A549 (cell line): ENCODE data around the gene UQCC3. TPM values are rescaled to one million over a fixed set of nuclear protein-coding genes. Genes with fewer than 3 reads are reported as not detected.

ENCODE experiments used
- ATAC-seq, 2 experiments: fragments of 200-7000 bp in 1 of 2; fragments of >200 bp in 1 of 2; cut with Nextera tagmentation in 1 of 2; cut with Tn5 transposase in 1 of 2; 3 replicates each; pipeline versions ENCODE4 v1.8.0 to v1.9.1; 2018 to 2020; ENCODE audit warnings: mild to moderate bottlenecking in 1 of 2, moderate library complexity in 1 of 2
- CTCF ChIA-PET: fragments of 300-600 bp; sonication (Branson Sonifier 250); formaldehyde crosslinking; extraction: SDS; loops from one replicate; lab custom pipeline; 2021; ENCODE audit warnings: antibody characterized with exemption, inconsistent platforms; lab: Yijun Ruan, JAX
- POLR2A ChIA-PET: fragments of 350-600 bp; formaldehyde crosslinking; extraction: SDS; loops from one replicate; lab custom pipeline; 2021; ENCODE audit warnings: antibody characterized with exemption, inconsistent platforms; lab: Yijun Ruan, JAX
- DNase-seq, 2 experiments: peaks; one replicate each; pipeline versions ENCODE4 v3.0.0 to v3.0.0-alpha.2; 2011 to 2016; ENCODE audit warnings: low read depth in 1 of 2, low spot score in 1 of 2
- FAIRE-seq: peaks from 2 replicates; lab custom pipeline; 2011; peaks lifted over from hg19 to GRCh38; lab: Jason Lieb, UNC
- H3K27ac ChIP-seq, 2 experiments: fragments of >200 bp; sonication (Bioruptor Twin); formaldehyde crosslinking; 3 replicates each; pipeline ENCODE4 v1.5.1; 2016 to 2017
- H3K4me1 ChIP-seq: fragments of >200 bp; sonication (Bioruptor Twin); formaldehyde crosslinking; 3 replicates; pipeline ENCODE4 v1.6.1; 2016
- H3K4me2 ChIP-seq: fragments of >200 bp; sonication (Bioruptor Twin); formaldehyde crosslinking; 3 replicates; pipeline ENCODE4 v1.6.1; 2016
- H3K4me3 ChIP-seq: fragments of >200 bp; sonication (Bioruptor Twin); formaldehyde crosslinking; 3 replicates; pipeline ENCODE4 v1.5.1; 2016
- H3K9me3 ChIP-seq: fragments of >200 bp; sonication (Bioruptor Twin); formaldehyde crosslinking; 3 replicates; pipeline ENCODE4 v1.6.1; 2016
- ATOH8 ChIP-seq: fragments of 250-450 bp; sonication (Bioruptor Pico); IDR thresholded peaks from 2 replicates; pipeline ENCODE4 v1.5.0; 2020; ENCODE audit warnings: low read depth, mild to moderate bottlenecking, moderate library complexity
- CHD2 ChIP-seq: fragments of 150-350 bp; IDR thresholded peaks from 2 replicates; pipeline ENCODE4 v1.6.1; 2014; ENCODE audit warnings: low read length; ENCODE audit not compliant: partially characterized antibody
- CTCF ChIP-seq: fragments of >200 bp; sonication (Bioruptor Twin); formaldehyde crosslinking; IDR thresholded peaks from 3 replicates; pipeline ENCODE4 v1.5.1; 2016
- E2F6 ChIP-seq: IDR thresholded peaks from 2 replicates; pipeline ENCODE4 v1.6.1; 2012; ENCODE audit warnings: low read depth, borderline replicate concordance
- EHF ChIP-seq: fragments of 250-450 bp; sonication (Bioruptor Pico); IDR thresholded peaks from 2 replicates; pipeline ENCODE4 v1.5.0; 2020; ENCODE audit warnings: mild to moderate bottlenecking
- ELK1 ChIP-seq: fragments of 150-350 bp; IDR thresholded peaks from 2 replicates; pipeline ENCODE4 v1.6.1; 2014; ENCODE audit warnings: low read depth, mild to moderate bottlenecking, low read length
- ESRRA ChIP-seq: fragments of 150-350 bp; IDR thresholded peaks from 2 replicates; pipeline ENCODE4 v1.6.1; 2014; ENCODE audit warnings: mild to moderate bottlenecking, low read length, borderline replicate concordance
- GATA3 ChIP-seq: IDR thresholded peaks from 2 replicates; pipeline ENCODE4 v1.6.1; 2012; ENCODE audit warnings: borderline replicate concordance
- HES2 ChIP-seq: fragments of >200 bp; sonication (Bioruptor Twin); formaldehyde crosslinking; IDR thresholded peaks from 2 replicates; pipeline ENCODE4 v1.6.1; 2016
- HOXB5 ChIP-seq: fragments of 250-450 bp; sonication (Bioruptor Pico); IDR thresholded peaks from 2 replicates; pipeline ENCODE4 v1.5.0; 2020; ENCODE audit warnings: mild to moderate bottlenecking, moderate library complexity
- JUN ChIP-seq, 2 experiments: fragments of >200 bp; sonication (Bioruptor Twin); formaldehyde crosslinking; IDR thresholded peaks; 2 replicates in 1 of 2; 3 replicates in 1 of 2; pipeline ENCODE4 v1.6.1; 2016 to 2017
- PHF8 ChIP-seq: fragments of 200-600 bp; sonication (generic); IDR thresholded peaks from 2 replicates; pipeline ENCODE4 v1.6.1; 2016; ENCODE audit warnings: low read depth, mild to moderate bottlenecking, antibody characterized with exemption, moderate library complexity, borderline replicate concordance
- POLR2AphosphoS2 ChIP-seq: conservative IDR thresholded peaks from 2 replicates; pipeline ENCODE4 v1.6.1; 2012; ENCODE audit warnings: low read length, improper control_type of control experiment, inconsistent platforms
- RAD21 ChIP-seq, 2 experiments: fragments of >200 bp in 1 of 2; sonication (Bioruptor Twin) in 1 of 2; formaldehyde crosslinking in 1 of 2; IDR thresholded peaks in 1 of 2; conservative IDR thresholded peaks in 1 of 2; 2 replicates in 1 of 2; 3 replicates in 1 of 2; pipeline ENCODE4 v1.6.1; 2012 to 2018; ENCODE audit warnings: inconsistent platforms in 1 of 2
- RCOR1 ChIP-seq: fragments of 150-350 bp; IDR thresholded peaks from 2 replicates; pipeline ENCODE4 v1.6.1; 2014; ENCODE audit warnings: antibody characterized with exemption, low read length, low read depth
- RFX5 ChIP-seq: fragments of 450-650 bp; IDR thresholded peaks from 2 replicates; pipeline ENCODE4 v1.7.1; 2014; ENCODE audit warnings: antibody characterized with exemption, mild to moderate bottlenecking, moderate library complexity
- ZC3H11A ChIP-seq: fragments of 450-650 bp; IDR thresholded peaks from 2 replicates; pipeline ENCODE4 v1.6.1; 2014; ENCODE audit warnings: antibody characterized with exemption, mild to moderate bottlenecking
- ZNF302 ChIP-seq: fragments of 250-450 bp; sonication (Bioruptor Pico); IDR thresholded peaks from 2 replicates; pipeline ENCODE4 v1.9.0; 2021; ENCODE audit warnings: inconsistent platforms, mild to moderate bottlenecking, moderate library complexity
- ZSCAN20 ChIP-seq: fragments of 250-450 bp; sonication (Bioruptor Pico); IDR thresholded peaks from 2 replicates; pipeline ENCODE4 v1.8.0; 2022; ENCODE audit warnings: mild to moderate bottlenecking, moderate library complexity
- WGBS: methylation state at CpG from one replicate; pipeline ENCODE4 v1.1.6; 2017; ENCODE audit errors: missing lambda C conversion rate; 5-methylcytosine and 5-hydroxymethylcytosine counted together
- polyA plus RNA-seq, 4 experiments: library from polyadenylated mRNA; depleted of rRNA in 3 of 4; stranded (reverse); fragments of >200 nt; fragmentation: RNase III in 1 of 4; extraction: RNeasy Plus Mini Kit Qiagen cat#74134 plus additional on column Dnase treatment in 1 of 4; gene quantifications; 2 replicates in 3 of 4; 3 replicates in 1 of 4; pipeline ENCODE4 v1.2.3, GENCODE V29; 2011 to 2017

UQCC3 gene
- polyA plus RNA-seq, 2 of the 4 experiments (the other 2 are of a cell fraction) = 20.2 to 27.8 TPM

GRCh38 chr11:62708392-62708791, 36.9 kb downstream of the UQCC3 start (continued):
- TF ChIP-seq CTCF (no peak), RAD21 (conservative IDR thresholded peaks at IDR 0.05 in 1 of 2, IDR thresholded peaks at IDR 0.05 in 1 of 2) (no peak), ZC3H11A (no peak), ATOH8 (CRISPR knock-in tag) (no peak), GATA3 (no peak)

GRCh38 chr11:62708793-62709192, 37.3 kb downstream of the UQCC3 start:
- no peak for ATAC-seq
- Histone ChIP-seq H3K4me3 (peak overlapping the region; percentile 41), H3K4me1 (peaks cover 45% of the 10 kb centered on the region), H3K27ac (peak overlapping the region; percentile 79 to 91), H3K4me2 (peak overlapping the region; percentile 89), H3K9me3 (no peaks in the 10 kb centered on the region)
- no peak for DNase-seq
- no peak for TF ChIP-seq E2F6
- TF ChIP-seq ELK1 = no peak
- no peak for TF ChIP-seq JUN (IDR thresholded peaks at IDR 0.05)
- TF ChIP-seq PHF8 = no peak
- TF ChIP-seq ZSCAN20 (CRISPR knock-in tag) = no peak
- TF ChIP-seq CHD2 = no peak
- no peak for TF ChIP-seq ZNF302 (CRISPR knock-in tag)
- TF ChIP-seq ESRRA = no peak
- TF ChIP-seq EHF (CRISPR knock-in tag) = no peak
- TF ChIP-seq GATA3 = no peak
- TF ChIP-seq POLR2AphosphoS2 = no peak
- no peak for TF ChIP-seq RCOR1
- TF ChIP-seq HOXB5 (CRISPR knock-in tag) = no peak
- no peak for TF ChIP-seq HES2
- TF ChIP-seq RFX5 = no peak
- FAIRE-seq = no peak
- POLR2A ChIA-PET = interaction anchor here (0.6 to 6.1 kb wide), 14 partner anchors 9 to 147 kb away, joined by 3 to 64 read pairs (median 4); partner anchors contain the start of genes B3GAT3, C11orf98, CSKMT and HNRNPUL2
- 80% methylated on average over 7 of the region's 7 CpGs for WGBS
- CTCF ChIA-PET = interaction anchor here (0.6 to 5.3 kb wide), 11 partner anchors 8 to 78 kb away, joined by 3 to 37 read pairs (median 4); partner anchors contain the start of genes HNRNPUL2, LBHD1, TTC9C and UQCC3
